ENCODE data around the gene AVPR2. TPM values are rescaled to one million over a fixed set of nuclear protein-coding genes. Genes with fewer than 3 reads are reported as not detected.

Gene AVPR2
- total RNA-seq, 1 experiment from 2014 or later, result 10.6 TPM

DNA sequence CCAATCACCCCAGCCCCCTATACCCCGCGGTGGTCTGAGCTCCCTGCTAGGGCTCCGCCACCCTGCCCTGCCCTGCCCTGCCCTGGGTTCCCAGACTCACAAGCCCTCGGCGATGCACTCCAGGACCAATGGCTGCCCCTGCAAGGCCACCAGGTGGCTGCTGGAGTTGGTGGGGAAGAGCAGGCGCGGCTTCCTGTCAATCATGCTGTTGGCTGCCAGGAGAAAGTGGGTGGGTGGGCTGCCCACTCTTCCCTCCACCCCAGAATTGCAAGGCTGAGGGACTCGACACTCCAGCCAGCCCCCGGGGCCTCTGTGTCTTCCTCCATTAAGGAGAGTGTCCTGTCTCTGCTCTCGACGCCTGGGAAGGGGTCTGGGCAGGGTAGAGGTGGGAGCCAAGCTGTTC is 34.2 kb upstream of the AVPR2 start:
- ChIA-PET POLR2A (no interaction called here), CTCF (no interaction called here)
- Histone ChIP-seq H3K27ac (ENCODE audit: low read length) (no peak overlapping the region), H3K4me1 (ENCODE audit: control insufficient read depth, insufficient read depth, low read length) (peaks cover 14% of the 10 kb centered on the region), H3K27me3 (ENCODE audit: control insufficient read depth, insufficient read depth, low read length) (no peaks in the 10 kb centered on the region), H3K9me3 (ENCODE audit: control insufficient read depth, insufficient read depth, low read depth, low read length) (no peaks in the 10 kb centered on the region), H3K4me3 (ENCODE audit: low read depth in 2 of 2, low read length in 2 of 2) (no peak overlapping the region), H3K36me3 (ENCODE audit: control insufficient read depth, insufficient read depth, low read length) (no peaks in the 10 kb centered on the region; the same call in 1 of the 2 replicates)
- in situ Hi-C loops (cut with HindIII; ENCODE audit: low pct_unique_long_range_greater_than_20kb, low sequenced_read_pairs), result no loop called here
- ATAC-seq, result no peak
- no TSS peak for BruUV-seq (replicated peaks)
- no peak for TF ChIP-seq TCF7L2 (IDR thresholded peaks at IDR 0.05; ENCODE audit: low read depth, low read length)
- TF ChIP-seq SIN3A (IDR thresholded peaks at IDR 0.05; ENCODE audit: borderline replicate concordance, insufficient read depth, low read depth, low read length), result no peak
- TF ChIP-seq, protein P1, sequence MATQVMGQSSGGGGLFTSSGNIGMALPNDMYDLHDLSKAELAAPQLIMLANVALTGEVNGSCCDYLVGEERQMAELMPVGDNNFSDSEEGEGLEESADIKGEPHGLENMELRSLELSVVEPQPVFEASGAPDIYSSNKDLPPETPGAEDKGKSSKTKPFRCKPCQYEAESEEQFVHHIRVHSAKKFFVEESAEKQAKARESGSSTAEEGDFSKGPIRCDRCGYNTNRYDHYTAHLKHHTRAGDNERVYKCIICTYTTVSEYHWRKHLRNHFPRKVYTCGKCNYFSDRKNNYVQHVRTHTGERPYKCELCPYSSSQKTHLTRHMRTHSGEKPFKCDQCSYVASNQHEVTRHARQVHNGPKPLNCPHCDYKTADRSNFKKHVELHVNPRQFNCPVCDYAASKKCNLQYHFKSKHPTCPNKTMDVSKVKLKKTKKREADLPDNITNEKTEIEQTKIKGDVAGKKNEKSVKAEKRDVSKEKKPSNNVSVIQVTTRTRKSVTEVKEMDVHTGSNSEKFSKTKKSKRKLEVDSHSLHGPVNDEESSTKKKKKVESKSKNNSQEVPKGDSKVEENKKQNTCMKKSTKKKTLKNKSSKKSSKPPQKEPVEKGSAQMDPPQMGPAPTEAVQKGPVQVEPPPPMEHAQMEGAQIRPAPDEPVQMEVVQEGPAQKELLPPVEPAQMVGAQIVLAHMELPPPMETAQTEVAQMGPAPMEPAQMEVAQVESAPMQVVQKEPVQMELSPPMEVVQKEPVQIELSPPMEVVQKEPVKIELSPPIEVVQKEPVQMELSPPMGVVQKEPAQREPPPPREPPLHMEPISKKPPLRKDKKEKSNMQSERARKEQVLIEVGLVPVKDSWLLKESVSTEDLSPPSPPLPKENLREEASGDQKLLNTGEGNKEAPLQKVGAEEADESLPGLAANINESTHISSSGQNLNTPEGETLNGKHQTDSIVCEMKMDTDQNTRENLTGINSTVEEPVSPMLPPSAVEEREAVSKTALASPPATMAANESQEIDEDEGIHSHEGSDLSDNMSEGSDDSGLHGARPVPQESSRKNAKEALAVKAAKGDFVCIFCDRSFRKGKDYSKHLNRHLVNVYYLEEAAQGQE (IDR thresholded peaks at IDR 0.05; ENCODE audit: insufficient read depth in 1 of 2, low read depth in 2 of 2, low read length in 1 of 2), result no peak
- DNase-seq (ENCODE audit: low read depth, low spot score), result no peak
- intact Hi-C loops (cut with micrococcal nuclease; ENCODE audit: unreplicated experiment), result no loop called here

DNA sequence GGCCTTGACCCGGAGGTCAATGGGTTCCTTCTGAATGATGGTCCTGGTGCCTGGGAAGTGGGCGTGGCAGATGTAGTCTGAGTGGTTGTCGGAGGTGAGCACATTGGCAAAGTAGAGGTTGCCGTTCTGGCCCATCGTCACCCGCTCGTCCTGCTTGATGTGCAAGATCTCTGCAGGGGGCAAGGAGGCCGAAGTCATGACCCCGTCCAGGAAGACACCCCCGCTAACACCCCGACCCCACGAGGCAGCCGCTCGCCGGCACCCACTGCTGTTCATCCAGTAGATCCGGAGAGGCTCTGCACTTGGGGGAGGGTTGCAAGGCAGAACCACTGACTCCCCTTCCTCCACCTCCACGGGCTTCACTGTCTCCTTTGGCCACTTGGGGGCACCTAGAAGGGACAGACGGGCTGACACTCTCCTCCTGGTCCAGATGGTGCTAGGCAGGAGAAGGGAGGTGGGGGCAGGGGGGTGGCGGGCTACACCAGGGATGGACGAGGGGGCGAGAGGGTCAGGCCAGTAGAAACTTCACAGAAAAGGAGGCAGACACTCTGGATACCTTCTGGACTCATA is 33.6 kb upstream of the AVPR2 start:
- Histone ChIP-seq H3K4me3 (ENCODE audit: low read depth in 2 of 2, low read length in 2 of 2) (no peak overlapping the region), H3K27me3 (ENCODE audit: control insufficient read depth, insufficient read depth, low read length) (no peaks in the 10 kb centered on the region), H3K9me3 (ENCODE audit: control insufficient read depth, insufficient read depth, low read depth, low read length) (no peaks in the 10 kb centered on the region), H3K27ac (ENCODE audit: low read length) (no peak overlapping the region), H3K36me3 (ENCODE audit: control insufficient read depth, insufficient read depth, low read length) (no peaks in the 10 kb centered on the region; the same call in 1 of the 2 replicates), H3K4me1 (ENCODE audit: control insufficient read depth, insufficient read depth, low read length) (peaks cover 14% of the 10 kb centered on the region)
- POLR2A ChIA-PET, result no interaction called here
- CTCF ChIA-PET, result no interaction called here
- intact Hi-C loops (cut with micrococcal nuclease; ENCODE audit: unreplicated experiment) (no loop called here), in situ Hi-C loops (cut with HindIII; ENCODE audit: low pct_unique_long_range_greater_than_20kb, low sequenced_read_pairs) (no loop called here)
- TF ChIP-seq POLR2AphosphoS5 (IDR thresholded peaks at IDR 0.05; ENCODE audit: low read depth, low read length) (no peak), TCF7L2 (IDR thresholded peaks at IDR 0.05; ENCODE audit: low read depth, low read length) (no peak), SIN3A (IDR thresholded peaks at IDR 0.05; ENCODE audit: borderline replicate concordance, insufficient read depth, low read depth, low read length) (no peak)
- TF ChIP-seq, protein P2, sequence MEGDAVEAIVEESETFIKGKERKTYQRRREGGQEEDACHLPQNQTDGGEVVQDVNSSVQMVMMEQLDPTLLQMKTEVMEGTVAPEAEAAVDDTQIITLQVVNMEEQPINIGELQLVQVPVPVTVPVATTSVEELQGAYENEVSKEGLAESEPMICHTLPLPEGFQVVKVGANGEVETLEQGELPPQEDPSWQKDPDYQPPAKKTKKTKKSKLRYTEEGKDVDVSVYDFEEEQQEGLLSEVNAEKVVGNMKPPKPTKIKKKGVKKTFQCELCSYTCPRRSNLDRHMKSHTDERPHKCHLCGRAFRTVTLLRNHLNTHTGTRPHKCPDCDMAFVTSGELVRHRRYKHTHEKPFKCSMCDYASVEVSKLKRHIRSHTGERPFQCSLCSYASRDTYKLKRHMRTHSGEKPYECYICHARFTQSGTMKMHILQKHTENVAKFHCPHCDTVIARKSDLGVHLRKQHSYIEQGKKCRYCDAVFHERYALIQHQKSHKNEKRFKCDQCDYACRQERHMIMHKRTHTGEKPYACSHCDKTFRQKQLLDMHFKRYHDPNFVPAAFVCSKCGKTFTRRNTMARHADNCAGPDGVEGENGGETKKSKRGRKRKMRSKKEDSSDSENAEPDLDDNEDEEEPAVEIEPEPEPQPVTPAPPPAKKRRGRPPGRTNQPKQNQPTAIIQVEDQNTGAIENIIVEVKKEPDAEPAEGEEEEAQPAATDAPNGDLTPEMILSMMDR (IDR thresholded peaks at IDR 0.05), result no peak
- TF ChIP-seq, protein P1 (IDR thresholded peaks at IDR 0.05; ENCODE audit: insufficient read depth in 1 of 2, low read depth in 2 of 2, low read length in 1 of 2), result no peak
- no peak for ATAC-seq
- DNase-seq (ENCODE audit: low read depth, low spot score), result no peak
- BruUV-seq (replicated peaks), result no TSS peak
